Colon (tissue), 2 donors: Measurements from ENCODE around the gene ARL8A.
"Not testable (repeated sequence)": the region's sequence is repeated elsewhere in the genome, so short reads cannot be mapped to it uniquely, and the experiment has no call there.

Source experiments
- FAIRE-seq: peaks from 2 replicates; lab custom pipeline; 2012; peaks lifted over from hg19 to GRCh38; lab: Jason Lieb, UNC
- donor health status: control.
- donor health status: control.

Gene ARL8A

DNA sequence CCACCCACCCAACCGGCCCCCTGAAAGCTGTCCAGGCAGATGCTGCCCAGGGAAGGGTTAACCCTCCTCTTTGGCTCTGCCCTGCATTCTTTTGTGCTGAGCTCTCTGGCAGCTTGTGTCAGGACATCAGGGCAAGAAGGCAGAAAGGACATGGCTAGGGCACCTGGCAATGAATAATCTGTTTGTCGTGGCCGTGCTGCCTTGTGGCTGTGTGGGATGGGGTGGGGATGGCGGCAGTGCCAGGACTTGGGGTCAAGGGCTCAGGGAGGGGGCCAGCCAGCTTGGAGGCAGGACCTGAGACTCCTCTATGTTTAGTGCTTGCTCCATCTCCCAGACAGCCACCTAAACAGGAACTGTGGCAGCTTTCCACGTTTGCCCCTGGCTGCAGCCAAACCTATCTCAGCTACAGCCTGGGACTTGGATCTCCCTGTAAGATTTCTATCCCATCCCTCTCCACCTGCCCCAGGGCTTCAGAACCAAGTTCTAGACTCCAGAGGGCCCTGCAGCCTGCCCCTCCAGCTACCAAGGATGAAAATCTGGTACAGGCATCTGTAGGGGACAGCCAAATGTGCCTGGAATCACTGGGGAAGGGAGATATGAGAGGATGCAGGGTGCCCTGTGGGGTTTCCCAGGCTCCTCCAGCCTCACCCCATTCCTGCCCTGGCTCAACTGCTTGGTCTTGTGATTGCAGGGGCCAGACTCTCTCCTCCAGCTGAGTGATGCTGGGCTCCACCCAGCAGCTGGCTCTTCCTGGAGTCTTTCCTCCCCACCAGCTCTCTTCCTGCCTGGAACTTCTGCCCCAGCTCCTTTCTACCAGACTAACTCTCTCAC lies 31.5 kb downstream of the ARL8A start:
- FAIRE-seq: no peak

DNA sequence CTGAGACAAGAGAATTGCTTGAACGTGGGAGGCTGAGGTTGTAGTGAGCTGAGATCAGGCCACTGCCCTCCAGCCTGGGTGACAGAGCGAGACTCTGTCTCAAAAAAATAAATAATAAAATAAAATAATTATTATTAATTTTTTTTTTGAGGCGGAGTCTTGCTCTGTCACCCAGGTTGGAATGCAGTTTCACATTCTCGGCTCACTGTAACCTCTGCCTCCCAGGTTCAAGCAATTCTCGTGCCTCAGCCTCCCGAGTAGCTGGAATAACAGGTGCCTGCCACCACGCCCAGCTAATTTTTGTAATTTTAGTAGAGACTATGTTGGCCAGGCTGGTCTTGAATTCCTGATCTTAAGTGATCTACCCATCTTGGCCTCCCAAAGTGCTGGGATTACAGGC lies 32.9 kb downstream of the ARL8A start:
- not testable (repeated sequence) for FAIRE-seq

DNA sequence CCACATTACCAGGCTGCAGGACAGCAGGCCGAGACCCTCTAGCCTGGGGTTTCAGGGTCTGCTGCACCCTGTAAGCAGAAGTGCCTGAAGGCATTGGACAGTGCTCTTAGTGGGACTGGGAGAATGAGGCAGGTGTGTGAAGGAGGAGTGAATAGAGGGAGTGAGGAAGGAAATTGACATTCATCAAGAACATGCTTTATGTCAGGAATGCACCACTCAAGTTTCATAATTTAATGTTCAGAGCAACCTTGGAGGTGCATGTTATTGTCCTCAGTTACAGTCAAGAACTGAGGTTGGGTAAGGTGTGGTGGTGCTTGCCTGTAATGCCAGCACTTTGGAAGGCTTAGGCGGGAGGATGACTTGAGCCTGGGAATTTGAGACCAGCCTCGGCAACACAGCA lies 33.6 kb downstream of the ARL8A start:
- no peak for FAIRE-seq

DNA sequence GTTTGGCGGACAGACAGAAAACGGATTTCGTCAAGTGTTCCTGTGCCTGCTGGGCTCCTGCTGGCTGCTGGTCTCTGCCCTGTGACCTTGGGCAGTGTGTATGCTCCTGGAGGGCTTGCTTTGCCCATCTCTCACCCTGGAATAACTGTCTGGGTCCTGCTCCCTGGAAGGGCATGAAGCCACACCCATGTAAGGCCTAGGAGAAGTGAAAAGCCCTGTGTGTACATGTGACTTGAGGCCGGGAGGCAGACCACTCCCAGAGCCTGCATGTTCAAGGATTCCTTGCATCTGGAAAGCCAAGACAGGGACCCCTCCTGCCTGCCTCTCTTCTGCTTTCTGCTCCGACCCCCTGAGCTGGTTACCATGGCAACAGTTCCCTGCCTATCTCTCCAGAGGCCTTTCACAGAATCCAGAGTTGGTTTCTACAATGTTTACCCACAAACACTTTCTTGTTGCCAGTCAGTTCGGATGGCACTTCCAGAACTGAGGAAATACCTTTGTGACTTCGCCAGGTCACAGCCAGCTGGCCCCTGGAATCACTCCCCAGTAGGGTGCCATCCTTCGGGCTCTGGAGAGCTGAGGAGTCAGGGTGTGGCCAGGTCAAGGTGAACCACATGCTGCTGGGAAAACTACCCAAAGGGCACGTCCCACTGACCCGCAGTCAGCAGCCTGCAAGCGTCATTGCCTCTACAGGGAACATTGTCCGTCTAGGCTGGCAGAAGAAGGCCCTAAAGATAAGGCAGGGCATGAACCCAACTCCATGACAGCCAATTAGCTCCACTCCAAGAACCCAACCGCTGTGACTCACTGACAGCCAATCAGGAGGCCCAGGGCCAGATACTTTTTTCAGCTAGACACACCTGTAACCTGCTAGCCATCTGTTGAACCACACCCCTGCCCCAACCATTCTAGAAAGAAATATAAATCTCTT lies 36.5 kb downstream of the ARL8A start:
- FAIRE-seq: no peak

DNA sequence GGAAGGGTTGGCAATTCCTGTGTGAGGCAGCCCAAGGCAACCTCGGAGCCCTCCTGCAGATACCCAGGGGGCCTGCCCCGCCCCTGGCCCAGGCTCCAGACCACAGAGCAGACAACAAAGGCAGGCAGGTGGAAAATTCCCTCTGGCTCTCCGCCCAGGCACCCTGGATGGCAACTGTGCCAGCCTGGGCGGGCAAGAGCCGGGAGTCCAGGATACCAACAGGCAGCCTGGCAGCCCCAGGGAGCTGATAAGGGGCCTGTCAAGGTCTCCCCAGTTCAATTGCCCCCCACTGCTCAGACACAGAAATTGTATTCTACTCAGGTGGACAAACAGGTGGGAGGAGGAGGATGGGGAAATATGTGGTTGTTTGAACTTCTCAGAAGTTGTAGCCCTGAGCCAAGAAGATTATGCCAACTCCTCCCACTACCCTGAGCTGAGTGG lies 37.2 kb downstream of the ARL8A start:
- FAIRE-seq: no peak

DNA sequence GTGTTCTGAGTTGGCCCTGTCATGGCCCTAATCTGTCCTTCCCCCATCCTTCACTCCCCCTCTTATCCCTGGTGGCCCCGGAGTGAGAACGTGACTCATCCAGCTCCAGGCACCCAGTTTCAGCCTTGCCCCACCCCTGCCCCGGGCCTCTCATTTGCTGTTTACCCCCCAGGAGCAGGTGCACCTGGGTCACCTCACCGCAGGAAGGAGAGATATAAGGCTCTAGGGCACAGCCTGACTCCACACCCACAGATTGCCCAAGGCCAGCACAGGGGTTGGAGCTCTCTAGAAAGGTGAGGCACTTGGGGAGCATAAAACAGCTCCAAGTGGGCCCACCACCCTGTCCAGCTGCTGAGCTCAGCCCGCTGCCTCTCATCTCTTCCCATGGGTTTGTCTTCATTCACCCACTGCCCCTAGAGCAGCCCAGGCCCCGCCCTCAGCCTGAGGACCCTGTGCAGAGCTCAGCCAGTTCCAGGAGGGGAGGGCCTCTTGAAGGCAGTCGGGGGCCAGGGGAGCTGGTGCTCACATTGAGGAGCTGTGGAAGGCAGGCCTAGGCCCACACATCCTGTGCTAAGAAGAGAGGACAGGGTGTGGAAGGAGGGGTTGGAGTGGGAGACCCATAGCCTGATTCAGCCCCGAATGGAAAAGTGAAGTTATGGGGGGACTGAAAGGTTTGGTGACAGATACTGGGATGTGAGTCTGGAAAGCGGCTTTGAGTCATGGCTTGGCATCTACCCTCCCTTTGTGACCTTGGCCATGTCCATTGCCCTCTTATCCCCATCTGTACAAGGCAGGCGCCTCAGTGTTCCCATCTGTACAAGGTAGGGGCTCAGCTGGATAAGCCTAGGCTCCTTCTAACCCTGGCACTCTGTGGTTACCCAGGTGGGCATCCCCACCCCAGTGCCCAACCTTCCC lies 37.9 kb downstream of the ARL8A start:
- FAIRE-seq: no peak

DNA sequence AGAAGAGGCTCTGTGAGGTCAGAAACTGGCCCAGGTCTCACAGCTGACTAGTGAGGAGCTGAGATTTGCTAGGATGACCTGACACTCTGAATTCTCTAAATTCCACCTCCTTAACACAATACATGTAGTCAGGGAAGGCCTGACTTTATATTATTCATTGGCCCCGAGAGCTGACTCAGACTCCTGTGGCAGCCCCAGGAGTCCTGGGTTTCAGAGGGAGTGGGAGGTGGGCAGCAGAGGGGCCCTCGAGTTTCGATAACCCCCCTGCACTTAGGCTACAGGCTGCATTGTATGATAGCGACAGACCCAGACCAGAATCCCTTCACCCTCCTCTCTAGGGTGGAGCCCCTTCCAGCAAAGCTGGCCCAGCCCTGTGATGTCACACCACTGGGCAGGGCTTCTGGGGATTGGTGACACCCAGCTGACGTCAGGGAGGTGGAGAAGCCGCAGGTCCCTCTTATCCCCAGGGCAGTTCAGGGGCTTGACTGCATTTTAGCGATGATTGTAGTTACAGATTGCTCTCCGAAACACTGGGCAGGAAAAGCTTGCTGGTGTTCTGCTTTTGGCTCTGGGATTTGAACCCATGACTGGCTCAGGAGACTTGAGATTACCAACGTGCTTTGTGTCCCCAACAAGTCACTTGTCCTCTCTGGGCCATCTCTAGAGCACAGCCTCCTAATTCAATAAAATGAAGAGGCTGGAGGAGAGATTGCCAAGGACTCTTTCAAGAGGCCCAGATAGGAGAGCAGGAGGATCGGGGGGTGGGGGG lies 38.8 kb downstream of the ARL8A start:
- FAIRE-seq: no peak

DNA sequence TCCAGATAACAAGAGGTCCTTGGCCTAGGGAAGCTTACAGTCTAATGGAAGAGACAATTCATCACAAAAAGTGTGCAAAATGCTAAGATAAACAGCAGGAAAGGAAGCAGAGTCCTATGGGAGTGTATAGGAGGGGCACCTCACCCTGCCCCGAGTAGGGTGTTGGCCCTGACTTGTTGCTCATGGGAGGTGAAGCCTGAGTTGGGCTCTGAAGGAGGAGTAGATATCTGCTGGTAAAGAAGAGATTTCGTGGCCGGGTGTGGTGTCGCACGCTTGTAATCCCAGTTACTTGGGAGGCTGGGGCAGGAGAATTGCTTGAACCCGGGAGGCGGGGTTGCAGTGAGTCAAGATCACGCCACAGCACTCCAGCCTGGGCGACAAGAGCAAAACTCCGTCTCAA lies 40.5 kb downstream of the ARL8A start:
- FAIRE-seq: no peak

DNA sequence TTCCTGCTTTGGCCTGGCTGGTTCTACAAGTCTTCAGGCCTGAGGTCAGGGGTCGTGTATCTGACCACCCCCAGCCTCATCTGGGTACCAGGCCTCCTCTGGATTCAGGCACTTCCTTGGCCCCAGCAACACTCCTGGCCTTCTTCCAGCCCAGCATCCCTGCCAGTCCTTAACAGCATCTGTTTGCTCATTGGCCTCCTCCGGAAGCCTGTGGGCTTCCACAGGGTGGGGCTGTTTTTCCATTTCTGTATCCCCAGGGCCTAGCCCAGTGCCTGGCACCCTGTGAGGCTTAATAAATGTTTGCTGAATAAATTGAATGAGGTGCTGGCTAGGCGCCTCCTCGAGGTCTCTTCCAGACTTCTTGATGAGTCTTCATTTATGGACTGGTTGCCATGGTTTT lies 43.4 kb downstream of the ARL8A start:
- FAIRE-seq: no peak

DNA sequence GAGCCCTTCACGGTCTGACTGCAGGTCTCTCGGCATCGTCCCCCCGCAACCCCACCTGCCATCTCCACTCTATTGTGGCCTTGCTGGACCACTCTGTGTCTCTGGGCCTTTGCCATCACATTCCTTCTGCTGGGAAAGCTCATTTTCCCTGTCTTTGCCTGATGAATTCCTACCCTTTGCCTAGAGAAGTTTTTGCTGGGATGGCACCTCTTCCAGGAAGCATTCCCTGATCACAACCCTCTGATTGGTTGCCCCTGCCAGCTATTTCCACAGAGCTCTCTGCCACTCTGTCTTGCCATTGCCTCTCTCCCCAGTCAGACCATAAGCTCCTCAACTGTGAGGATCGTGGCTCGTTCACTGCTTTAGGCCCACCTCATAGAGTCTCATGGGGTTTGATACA lies 50.7 kb downstream of the ARL8A start:
- FAIRE-seq: no peak

DNA sequence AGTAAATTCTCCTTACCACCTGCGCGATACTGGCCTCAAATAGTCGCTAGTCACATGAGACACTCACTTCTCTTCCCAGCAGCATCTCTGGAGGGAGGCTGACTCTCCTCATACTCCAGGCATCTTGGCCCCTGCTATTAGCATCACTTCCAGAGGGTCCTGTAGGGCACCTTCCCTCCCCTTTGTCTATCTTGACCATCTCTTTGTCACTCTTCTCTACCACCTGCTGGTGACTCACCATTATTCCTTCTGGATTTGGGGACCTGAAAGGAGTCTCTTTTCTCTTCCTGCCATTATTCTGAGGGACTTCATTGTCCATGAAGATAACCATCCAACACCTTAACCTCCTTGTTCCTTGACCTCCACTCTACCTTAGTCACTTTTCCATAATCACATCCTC lies 53.5 kb downstream of the ARL8A start:
- FAIRE-seq: no peak

DNA sequence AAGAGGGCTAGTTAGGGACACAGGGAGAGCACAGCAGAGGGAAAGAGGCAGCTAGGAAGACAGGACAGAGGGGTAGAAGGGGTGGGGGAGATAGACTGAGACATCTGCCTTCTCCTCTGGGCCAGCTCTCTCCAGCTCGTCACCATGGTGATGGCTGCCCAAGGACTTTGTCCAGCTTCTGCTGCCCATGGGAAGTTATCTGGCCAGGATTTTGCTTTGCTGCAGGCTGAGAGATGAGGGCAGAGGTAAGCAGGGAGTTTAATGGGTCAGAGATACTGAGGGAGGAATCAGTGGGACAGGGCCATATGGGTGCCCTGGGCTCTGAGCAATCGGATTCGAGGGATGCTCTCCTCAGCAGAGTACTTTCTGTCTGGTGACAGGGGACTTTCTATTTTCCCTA lies 56.3 kb downstream of the ARL8A start:
- no peak for FAIRE-seq

DNA sequence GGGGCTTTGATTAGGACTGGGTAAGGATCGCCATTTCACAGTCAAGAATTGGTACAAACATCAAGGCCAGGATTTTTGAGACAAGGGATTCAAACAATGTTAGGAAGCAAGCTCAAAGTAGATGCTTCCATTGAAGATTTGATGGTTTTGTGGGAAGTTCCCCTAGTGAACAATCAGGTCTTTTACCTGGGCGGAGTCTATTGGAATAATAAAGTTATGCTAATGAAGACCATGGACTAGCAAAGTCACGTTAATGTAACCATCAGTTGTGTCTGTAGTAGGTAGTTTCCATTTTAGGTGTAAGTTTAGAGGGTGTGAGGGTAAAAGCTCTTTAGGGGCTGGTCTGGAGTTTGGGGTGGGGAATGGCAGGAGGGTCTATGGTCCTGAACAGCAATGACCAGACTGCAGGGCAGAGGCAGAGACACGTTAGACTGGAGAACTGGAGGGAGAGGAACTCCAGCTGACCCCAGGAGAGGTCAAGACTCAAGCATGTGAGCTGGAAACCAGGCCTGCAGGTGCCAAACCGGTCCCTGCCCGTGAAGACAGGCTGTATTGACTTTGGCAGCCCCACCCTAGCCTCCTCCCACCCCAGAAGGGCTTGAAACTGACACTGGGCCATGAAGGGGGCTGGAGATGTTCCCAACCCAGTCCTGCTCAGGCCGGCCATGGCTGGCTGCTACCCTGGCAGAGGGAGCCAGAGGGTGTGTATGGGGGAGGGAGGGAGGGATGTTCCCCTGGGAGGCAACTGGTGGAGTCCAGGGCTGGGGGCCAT lies 57.8 kb downstream of the ARL8A start:
- no peak for FAIRE-seq

DNA sequence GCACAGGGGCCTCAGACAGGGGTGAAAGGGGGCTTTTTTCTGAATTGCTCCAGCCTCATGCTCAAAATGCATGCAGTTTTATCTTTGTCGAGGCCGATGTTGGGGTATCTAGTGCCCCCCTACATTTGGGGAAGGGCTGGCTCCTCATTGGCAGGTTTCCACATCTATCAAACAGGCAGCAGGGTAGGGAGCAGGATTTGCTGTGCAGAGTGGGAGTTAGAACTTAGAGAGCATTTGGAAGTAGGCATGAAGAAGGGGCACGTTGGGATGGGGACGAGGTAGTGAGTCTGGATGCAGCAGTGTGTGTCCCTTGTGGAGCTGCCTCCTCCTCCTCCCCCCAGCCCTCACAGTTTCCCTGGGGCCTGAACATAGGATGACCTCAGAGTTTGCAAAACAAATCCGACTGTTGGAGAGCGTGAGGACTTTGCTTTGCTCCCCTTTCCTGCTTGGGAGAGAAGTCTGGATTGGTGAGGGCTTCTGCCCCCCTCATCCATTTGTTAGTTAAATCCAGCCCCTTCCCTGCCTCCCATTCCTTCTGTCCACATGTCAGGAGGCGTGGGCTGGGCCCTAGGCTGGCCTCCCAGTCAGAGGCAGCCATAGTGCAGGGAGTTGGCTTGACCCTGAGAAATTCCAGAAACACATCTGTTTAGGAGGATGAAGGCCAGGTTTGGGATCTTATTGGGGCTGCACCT lies 58.7 kb downstream of the ARL8A start:
- FAIRE-seq: no peak

DNA sequence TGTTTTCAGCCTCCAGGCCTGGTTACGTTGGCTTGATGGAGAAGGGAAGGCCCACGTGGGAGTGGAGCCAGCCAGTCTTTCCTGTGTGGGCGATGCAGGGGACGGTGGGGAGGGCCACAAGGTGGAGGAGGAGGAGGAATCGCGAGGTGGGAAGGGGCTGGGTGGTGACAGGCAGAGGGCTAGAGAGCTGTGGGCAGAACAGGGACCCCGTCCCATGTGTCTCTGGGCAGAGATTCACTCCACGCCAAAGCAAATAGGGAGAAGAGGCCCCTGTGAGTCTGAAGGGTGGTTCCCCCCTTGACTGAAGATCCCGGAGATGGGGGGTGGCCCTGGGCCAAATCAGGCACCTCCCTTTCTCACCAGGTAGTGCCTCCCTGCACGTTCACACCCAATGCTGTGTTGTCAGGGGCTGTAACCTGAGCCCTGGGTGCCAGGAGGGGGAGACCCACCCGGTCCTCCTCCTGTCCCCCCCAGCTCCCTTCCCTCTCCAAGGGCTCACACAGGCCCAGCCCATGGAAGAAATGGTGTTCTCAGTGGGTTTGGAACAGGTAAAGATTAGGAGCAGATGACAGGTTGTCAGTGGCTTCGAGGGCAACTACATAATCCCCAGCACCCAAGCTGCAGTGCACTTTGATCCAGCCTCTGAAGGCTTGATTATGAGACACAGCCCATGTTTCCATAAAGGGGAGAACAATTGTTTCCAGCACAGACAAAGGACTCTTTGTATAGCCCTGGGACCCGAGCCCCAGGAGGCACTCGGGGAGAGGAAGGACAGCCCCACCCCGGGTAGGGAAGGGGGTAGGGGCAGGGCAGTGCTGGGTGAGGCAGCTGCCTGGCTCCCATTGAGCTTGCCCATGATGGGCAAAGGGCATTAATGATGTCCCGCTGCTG lies 59.5 kb downstream of the ARL8A start:
- no peak for FAIRE-seq
